Left renal pelvis (tissue), 4 donors: ENCODE measurements around the gene TBC1D24. TPM values are rescaled to one million over a fixed set of nuclear protein-coding genes. Genes with fewer than 3 reads are reported as not detected.

Experiments
- DNase-seq, 4 donors: peaks; one replicate each; pipeline ENCODE4 v3.0.0-alpha.2; 2013; ENCODE audit warnings: low read depth in 4 of 4, low spot score in 3 of 4
- polyA plus RNA-seq, 4 donors: library from polyadenylated mRNA; unstranded; fragments of 120-200 nt; gene quantifications; one replicate each; pipeline ENCODE4 v1.2.1, GENCODE V29; 2013; ENCODE audit not compliant: insufficient read length in 4 of 4

Gene TBC1D24
- polyA plus RNA-seq, 4 donors: 15.1 to 22.7 (median 18.3) TPM

DNA sequence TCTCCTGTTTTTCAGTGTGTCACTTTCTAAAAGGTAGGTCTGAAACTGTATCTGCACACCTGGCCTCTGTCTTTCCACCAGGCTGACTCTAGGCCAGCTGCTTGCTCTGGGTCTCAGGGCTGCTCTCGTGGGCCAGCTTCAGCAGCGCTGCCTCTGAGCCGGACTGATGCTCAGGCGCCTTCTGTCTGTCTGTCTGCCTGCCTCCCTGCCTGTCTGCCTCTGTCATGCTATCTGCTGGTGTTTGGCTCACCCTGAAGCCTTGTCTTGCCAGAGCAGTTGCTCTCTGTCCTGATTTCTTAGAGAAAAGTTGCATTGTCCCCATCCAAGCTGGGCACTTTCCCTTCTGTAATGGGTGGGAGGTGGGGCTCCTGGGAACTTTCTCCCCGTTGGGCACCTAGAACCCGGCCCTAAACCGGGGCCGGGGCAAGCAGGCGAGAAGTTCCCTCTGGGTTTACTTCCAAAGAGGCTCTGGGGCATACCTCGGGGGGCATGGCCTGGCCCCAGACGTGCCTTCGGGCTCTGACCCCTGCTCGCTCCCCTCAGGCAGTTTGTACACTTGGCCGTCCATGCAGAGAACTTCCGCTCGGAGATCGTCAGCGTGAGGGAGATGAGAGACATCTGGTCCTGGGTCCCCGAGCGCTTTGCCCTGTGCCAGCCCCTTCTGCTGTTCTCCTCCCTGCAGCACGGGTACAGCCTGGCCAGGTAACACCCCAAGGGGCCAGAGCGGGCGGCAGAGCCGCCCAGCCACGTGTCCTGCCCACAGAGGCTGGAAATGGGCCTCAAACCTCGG lies 23.0 kb downstream of the TBC1D24 start:
- DNase-seq: no peak

DNA sequence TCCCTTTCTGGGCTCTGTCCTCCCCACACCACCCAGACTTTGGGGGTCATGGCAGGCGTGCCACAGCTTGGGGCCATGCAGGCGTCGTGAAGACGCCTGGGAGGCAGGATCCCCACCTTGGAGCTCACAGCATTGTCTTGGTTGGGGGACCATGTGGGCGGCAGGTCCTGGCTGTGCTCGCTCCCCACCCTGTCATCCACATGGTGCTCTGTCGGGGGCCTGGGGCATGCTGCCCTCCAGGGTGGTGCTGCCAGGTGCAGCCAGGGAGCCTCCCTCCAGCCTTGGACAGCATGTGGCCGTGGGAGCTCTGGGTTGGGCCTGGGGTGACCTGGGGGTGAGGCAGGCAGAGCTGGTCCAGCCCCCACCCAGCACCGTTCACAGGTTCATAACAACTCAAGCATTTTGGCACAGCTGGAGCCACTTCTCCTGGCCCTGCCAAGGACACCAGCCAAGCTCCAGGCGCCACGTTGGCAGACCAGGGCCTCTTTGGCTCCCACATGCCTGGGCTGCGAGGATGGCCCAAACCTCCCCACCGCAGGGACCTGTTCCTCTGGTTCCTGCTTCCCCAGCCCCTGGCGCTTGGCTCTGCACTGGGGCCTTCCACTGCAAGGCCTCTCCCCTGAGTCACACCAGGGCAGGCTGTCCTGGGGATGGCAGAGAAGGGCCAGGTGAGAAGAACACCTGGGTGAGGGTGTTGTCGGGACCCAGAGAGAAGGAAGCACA lies 23.8 kb downstream of the TBC1D24 start:
- no peak for DNase-seq

DNA sequence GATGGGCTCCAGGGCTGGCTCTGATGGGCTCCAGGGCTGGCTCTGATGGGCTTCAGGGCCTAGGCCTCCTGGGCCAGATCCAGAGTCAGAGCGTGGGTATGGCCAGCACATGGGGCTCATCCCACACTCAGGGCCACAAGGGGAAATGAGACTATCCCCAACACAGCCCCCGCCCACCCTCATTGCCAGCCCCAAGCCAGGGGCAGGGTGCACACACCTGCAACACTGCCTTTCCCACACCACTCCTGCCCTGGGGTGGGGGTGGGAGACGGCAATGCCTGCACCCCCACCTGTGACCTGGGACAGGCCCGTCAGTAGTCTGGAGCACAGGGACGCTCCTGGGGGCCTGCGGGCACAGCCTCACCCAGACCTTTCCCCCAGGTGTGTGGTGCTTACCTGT lies 24.5 kb downstream of the TBC1D24 start:
- no peak for DNase-seq

DNA sequence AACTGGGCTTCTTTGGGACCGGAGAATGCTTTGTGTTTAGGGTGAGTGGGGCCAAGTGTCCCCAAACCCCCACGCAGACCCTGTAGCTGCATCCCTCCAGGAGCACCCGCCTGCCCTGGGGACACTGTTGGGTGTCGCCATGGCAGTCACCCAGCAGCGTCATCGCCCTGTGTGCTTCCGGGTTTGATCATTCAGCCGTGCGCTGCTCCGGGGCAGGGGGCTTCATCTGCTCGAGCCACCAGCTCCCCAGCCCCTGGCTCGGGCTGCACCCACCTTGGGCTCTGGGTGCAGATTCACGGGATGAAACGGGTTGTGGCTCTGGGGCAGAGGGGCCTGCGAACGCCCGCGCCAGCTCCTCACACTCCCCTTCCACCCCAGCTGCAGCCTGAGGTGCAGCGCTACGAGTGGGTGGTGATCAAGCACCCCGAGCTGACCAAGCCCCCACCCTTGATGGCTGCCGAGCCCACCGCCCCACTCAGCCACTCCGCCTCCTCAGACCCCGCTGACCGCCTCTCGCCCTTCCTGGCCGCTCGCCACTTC lies 25.0 kb downstream of the TBC1D24 start:
- no peak for DNase-seq

DNA sequence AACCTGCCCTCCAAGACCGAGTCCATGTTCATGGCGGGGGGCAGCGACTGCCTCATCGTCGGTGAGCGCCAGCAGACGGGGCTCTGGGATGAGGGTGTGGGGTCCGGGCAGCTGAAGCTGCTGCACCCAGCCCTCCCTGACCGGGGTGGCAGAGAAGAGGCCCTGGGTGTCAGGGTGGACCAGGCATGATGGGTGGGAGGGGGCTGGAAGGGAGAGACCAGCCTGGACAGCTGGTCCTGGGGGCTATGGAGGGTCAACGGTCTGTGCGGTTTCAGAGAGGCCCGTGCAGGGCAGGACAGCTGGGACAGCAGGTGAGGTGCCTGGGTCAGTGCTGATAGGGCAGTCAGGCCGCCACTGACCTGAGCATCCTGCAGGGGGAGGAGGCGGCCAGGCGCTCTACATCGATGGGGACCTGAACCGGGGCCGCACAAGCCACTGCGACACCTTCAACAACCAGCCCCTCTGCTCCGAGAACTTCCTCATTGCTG lies 25.5 kb downstream of the TBC1D24 start:
- DNase-seq: no peak

DNA sequence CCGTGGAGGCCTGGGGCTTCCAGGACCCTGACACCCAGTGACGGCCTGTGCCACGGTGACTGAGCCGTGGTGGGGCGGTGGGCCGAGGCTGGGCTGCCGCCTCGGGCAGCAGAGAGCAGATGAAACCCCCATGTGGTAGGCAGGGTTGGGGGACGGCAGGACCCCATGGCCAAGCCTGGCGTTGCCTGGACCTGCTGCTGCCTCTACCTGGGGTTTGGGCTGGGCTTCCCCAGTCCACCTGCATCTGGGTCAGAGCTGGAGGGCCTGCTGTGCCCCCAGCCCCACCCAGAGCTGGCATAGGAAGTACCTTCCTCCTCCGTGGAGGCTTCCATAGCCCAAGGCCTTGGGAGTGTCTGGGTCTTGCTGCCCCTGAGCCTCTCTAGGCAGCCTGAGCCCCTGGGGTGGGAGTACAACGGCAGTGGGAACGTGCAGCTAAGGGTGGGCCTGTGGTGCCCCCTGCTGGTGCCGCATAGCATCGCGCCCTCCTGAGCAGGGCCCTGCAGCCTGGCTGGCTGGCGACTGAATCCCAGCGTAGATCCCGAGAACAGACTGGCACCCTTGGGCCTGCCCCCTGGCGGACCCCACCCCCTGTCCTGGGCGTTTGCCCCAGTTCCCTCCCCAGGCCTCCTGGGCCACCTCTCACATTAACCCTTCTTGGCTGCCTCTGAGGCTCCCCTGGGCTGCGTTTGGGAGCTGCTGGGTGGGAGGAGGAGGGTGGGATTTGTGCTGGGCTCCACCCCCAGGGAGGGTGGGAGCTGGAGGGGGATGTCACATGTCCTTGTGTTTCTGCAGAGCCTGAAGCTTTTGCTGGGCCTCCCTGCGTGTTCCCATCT lies 26.2 kb downstream of the TBC1D24 start:
- DNase-seq: peak; percentile 73 to 80 (median 78)

DNA sequence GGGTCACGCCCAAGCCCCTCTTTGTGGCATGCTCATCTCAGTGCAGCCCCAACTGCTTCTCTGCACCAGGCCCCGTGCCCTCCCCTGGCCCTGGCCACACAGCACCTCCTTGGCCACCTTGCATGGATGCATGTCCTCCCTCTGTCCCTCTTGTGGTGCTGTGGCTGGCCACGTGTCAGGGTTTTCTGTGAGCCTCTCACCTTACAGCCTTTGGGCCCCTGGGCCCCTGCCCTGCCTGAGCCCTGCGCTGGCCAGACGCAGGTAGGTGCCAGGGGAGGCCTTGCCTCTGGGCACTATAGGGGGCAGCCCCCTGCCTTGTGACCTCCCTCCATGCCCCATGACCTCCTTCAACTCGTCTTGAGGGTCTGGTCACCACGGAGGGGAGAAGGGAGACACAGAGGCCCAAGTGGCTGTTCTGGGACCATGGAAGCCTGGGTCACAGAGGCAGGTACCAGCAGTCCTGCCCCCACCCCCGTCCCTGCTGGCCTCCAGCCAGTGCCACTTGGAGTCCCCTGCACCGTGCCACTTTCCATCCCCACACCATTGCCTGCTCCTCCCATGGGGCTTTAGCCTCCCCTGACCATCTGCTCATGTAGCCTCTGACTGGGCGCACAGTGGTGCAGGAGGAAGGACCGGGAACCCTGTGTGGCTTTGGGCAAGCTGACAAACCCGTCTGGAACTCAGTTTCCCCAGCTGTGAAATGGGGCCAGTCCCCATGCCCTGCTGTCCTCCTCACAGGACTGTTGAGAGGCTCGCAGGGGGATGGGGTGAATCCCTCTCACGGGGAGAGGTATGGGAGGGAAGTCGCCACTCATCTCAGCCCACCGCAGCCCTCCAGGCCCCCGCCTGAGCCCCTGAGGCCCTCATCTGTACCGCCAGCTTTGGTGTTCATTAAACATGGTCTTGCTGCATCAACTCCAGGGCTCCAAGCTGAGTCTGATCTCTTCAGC lies 27.3 kb downstream of the TBC1D24 start:
- no peak for DNase-seq

DNA sequence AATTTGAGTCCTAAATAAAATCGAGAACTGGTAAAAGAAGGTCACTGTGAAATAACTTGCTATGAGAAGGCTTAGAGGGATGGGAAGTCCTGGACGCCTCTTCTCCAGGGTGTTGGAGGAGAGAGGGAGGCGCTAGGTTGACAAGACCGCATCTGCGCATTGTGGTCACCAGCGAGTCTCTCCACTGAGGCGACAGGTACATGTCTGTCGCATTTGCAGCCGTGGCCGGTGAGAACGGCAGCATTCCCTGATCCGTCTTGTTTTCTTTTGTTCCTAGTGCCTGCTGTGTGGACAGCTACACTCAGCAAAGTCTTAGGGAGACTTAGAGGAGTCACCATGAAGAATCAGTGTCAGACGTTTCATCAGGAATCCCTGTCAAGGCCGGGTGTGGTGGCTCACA lies 30.8 kb downstream of the TBC1D24 start:
- DNase-seq: no peak

DNA sequence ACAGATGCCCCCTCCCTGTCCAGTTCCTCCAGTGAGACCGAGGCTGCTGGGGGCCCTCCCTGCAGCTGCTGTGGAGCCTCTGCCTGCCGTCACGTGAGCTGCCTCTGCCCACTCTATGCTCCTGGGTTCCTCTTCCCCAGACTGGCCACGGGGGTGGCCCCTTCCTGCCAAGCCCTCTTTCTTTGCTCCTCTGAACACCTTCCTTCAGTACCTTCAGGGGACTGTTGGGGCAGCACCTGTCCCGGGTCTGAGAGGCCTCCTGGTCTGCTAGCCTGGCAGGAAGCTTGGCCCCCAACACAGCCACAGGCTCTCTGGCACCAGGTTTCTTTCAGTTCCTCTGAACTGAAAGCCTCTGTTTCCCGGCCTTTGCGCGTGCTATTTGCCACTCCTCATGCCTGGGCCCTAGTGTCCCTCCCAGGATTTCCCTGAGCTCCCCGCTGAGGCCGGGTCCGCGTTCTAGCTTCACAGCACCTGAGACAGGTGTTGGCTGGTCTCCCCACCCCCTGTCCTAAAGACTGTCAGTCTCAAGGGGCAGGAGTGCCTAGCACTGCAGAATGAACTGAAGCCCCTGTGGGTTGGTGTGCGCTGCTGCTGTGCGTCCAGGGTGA lies 32.2 kb downstream of the TBC1D24 start:
- no peak for DNase-seq

DNA sequence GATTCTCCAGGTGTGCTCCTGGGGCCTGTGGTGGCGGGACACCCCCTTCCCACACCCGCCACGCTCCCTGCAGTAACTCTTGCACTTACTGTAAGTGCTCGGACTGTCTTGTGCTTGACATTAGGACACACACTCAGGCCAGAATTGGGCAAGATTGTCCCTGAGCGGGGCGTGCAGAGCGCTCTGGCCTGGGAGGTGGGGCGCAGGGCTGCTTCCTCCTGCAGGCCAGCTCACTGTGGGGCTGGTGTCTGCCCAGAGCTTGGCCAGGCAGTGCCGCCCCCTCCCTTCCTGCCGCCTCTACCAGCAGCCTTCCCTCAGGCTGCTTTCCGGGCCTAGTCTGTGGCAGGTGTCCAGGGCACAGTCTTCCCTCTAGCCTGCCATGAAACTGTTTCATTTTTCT lies 32.7 kb downstream of the TBC1D24 start:
- DNase-seq: no peak

DNA sequence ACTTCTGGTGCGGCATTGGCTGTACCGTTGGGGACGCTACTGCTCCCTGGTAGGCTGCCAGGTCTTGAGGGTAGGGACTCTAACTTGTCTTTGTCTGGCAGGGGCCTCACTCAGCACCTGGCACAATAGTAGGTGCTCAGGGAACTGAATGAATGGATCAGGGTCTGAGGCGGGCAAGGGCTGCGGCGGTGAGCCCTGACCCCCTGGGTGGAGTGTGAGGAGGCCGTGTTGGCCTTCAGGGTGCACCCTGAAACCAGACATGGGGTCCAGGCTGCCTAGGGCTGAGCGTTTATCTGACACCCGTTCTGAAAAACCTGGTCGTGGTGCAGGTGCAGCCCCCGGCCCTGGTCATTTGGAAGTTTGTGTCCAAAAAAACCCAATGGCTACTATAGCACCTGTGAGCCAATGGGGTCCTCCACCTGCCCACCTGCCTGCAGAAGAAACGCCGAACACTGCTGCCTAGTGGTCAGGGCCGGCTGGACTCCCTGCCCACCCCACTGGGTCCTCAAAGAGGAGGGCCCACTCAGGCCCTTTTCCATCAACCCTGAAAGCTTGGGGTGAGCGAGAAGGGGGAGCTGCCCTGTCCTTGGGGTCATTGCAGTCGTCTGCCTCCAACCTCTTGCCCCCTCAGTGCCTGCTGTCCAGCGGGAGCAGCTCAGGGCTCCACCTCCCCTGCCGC lies 33.9 kb downstream of the TBC1D24 start:
- DNase-seq: no peak

DNA sequence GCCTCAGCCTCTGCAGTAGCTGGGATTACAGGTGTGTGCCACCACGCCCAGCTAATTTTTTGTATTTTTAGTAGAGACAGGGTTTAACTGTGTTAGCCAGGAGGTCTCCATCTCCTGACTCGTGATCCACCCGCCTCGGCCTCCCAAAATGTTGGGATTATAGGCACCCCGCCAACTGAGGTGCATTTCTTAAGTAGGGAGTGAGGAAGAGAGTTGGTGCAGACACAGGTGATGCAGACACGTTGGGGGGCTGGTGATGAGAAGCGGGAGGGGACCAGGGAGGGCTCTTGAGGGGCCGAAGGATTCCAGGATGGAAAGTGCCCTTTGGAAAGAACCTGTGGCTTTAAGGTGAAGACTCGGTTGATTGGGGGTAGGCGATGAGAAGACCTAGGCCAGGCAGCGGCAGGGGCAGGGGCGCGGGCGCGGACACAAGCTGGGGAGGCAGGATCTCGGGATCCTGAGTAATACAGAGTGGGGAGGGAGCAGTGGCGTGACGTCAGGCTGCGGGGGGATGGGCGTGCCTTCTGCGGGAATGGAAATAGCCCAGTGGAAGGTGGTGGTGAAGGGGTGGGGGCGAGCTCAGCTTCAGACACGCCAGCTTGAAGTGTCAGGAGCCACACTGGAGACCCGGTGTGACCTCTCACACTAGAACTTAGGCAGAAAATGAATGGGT lies 36.3 kb downstream of the TBC1D24 start:
- DNase-seq: no peak

DNA sequence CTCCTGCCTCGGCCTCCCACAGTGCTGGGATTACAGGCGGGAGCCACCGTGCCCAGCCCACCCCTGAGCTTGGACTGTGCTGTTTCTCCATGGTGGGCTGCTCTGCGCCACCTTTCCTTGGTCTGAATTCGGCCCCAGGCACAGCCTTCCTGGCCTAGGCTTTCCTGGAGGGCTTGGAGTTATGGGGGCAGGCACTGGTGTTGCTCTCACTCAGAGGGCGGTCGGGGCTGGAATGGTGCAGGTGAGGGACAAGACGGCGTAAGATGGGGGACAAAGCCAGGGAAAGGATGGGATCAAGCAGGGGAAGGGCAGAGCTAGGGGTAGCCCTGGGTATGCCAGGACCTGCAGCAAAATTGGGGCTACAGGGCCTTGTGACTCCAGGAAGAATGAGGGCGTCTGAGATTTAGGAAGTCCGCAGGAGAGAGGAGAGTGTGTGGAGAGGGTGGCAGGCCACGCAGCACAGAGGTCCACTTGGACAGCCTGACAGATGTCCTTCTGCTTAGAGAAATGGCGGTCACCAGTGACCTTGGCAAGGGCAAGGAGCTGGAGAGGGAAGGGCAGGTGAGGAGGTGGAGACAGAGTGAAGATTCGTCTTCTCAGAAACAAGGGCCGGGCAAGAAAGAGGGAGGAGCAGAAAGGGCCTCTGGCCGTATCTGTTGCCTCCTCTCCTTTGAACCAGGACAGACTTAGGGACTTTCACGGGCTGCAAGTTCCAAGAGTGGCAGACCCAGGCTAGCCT lies 37.2 kb downstream of the TBC1D24 start:
- no peak for DNase-seq

DNA sequence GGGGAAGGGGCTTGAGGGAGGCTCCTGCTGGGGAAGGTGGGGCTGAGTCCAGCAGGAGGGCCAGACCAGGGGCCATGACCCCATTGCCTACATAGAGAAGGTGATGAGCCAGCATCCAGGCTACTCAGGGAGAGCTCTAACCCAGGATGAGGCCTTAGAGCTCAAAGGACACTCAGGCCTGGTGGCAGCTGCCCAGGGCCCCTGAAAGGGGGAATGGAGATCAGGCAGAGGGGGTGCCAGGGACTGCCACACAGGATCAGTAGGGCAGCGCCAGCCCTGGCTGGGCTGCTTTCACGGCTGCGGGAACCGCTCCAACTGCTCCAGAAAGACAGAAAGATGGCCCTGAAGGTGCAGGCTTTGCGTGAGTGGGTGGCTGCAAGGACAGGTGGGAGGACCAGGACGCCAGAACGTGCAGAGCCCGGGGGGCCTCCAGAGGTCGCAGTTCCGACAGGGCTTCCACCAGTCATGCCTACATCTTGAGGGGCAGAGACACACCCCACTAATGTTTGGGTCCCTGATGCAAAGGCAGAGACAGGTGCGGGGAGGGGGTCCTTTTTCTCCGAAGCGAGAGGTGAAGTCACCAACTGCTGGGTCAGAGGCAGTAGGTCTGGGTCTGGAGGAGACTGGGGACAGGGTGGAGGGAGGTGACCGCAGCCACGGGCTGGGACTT lies 37.9 kb downstream of the TBC1D24 start:
- no peak for DNase-seq

DNA sequence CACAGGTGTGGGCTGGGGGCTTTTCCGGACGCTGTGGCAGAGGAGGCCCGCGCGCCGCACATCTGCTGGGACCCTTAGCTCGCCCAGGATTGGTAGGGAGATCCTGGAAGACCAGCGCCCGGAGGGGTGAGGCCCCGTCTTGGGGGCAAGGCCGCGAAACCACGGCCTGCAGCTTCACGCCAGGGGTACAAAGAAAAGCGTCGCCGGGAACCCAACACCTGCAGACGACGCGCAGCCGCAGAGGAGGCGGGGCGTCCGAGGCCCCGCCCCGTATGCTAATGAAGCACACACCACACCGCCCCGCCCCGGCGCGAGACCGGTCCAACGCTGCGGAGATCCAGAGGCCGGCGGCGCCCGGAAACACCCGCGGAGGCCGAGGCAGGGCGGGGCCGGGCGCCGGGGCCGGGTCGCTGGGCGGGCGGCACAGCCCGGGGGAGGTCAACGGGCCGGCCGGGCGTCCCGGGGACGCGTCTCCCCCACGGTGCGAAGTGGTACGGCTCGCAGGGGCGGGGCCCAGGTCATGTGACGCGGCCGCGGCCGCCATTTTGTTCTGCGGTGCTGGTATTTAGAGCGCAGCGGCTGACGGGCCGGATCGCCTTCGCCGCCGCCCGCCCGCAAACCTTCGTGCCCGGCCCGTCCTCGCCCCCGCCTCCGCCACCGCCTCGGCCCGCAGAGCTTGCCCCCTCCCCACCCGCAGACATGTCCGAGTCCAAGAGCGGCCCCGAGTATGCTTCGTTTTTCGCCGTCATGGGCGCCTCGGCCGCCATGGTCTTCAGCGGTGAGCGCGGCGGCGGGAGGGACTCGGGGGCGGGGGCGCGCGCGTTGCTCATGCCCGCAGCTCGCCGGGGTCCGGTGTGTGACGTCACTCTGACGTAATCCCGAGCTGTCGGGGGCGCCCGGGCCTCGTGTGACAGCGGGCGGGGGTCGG lies 38.7 kb downstream of the TBC1D24 start, which contains the start of gene ATP6V0C:
Gene ATP6V0C (plus strand): TSS at position 548 of the 928 bp plus-strand sequence. CDS start 152 bp downstream, at position 700.
- DNase-seq: peak; percentile 78 to 86 (median 82)
